HCT116 (cell line): ENCODE results near the gene NUDT5. TPM values are rescaled to one million over a fixed set of nuclear protein-coding genes. Genes with fewer than 3 reads are reported as not detected.

Experiments used
- ATAC-seq: fragments of 200-7000 bp; cut with Tn5 transposase; 2 replicates; pipeline ENCODE4 v1.9.1; 2020; ENCODE audit warnings: mild to moderate bottlenecking, moderate library complexity
- BruUV-seq: library from RNA; stranded (reverse); fragments of 400-500 nt; replicated peaks from 2 replicates; lab custom pipeline; 2021; lab: Mats Ljungman, UMichigan
- CTCF ChIA-PET: fragments of 300-600 bp; sonication (Branson Sonifier 250); formaldehyde crosslinking; loops from one replicate; lab custom pipeline; 2021; ENCODE audit warnings: antibody characterized with exemption; lab: Charles Lee
- POLR2A ChIA-PET: fragments of 300-600, 350-600 bp; sonication (Branson Sonifier 250); formaldehyde crosslinking; loops from one replicate; lab custom pipeline; 2021; ENCODE audit warnings: antibody characterized with exemption; lab: Charles Lee
- RAD21 ChIA-PET, 2 experiments: fragments of 300-600 bp; sonication (Branson Sonifier 250); formaldehyde crosslinking; loops; one replicate each; lab custom pipeline; 2023; ENCODE audit warnings: low total read pairs in 2 of 2; ENCODE audit not compliant: uncharacterized antibody in 2 of 2, unreplicated experiment in 2 of 2, low non-redundant PET in 1 of 2; lab: Charles Lee
- DNase-seq: peaks from one replicate; pipeline ENCODE4 v3.0.0-alpha.2; 2010; ENCODE audit warnings: low read depth, low spot score
- H2AFZ ChIP-seq: fragments of 200-600 bp; shearing (Covaris generic), sonication (generic); 2 replicates; pipeline ENCODE4 v1.6.1; 2017; ENCODE audit warnings: low read depth, mixed run types, mixed read lengths, antibody characterized with exemption, low read length; ENCODE audit not compliant: poor library complexity, severe bottlenecking
- H3K27ac ChIP-seq: 2 replicates; pipeline ENCODE4 v1.5.1; 2012; ENCODE audit warnings: low read depth, low read length
- H3K27me3 ChIP-seq: fragments of 200-600 bp; sonication (generic); 2 replicates; pipeline ENCODE4 v1.6.1; 2016; ENCODE audit warnings: mixed run types, low read length, mixed read lengths; ENCODE audit not compliant: insufficient read depth
- H3K36me3 ChIP-seq, 2 experiments: fragments of 200-500 bp in 1 of 2; fragments of 200-600 bp in 1 of 2; sonication (Bioruptor generic) in 1 of 2; sonication (generic) in 1 of 2; 2 replicates each; pipeline versions ENCODE4 v1.5.1 to v1.6.1; 2014 to 2016; ENCODE audit warnings: low read length in 2 of 2, inconsistent platforms in 1 of 2, mixed read lengths in 1 of 2, mixed run types in 1 of 2; ENCODE audit not compliant: insufficient read depth in 2 of 2, control insufficient read depth in 1 of 2
- H3K4me1 ChIP-seq, 2 experiments: fragments of 200-600 bp in 1 of 2; sonication (generic) in 1 of 2; 2 replicates each; pipeline versions ENCODE4 v1.5.1 to v1.6.1; 2012 to 2017; ENCODE audit warnings: low read length in 2 of 2, inconsistent platforms in 1 of 2, mild to moderate bottlenecking in 1 of 2, mixed read lengths in 1 of 2, mixed run types in 1 of 2, moderate library complexity in 1 of 2; ENCODE audit not compliant: insufficient read depth in 2 of 2, control insufficient read depth in 1 of 2
- H3K4me2 ChIP-seq: fragments of 200-600 bp; sonication (generic); 2 replicates; pipeline ENCODE4 v1.6.1; 2017; ENCODE audit warnings: mixed run types, low read length, mixed read lengths
- H3K4me3 ChIP-seq, 2 experiments: fragments of 200-600 bp in 1 of 2; sonication (generic) in 1 of 2; replicated peaks in 1 of 2; 2 replicates each; pipeline ENCODE4 v1.5.1; 2011 to 2016; ENCODE audit warnings: low read length in 2 of 2, control low read depth in 1 of 2, low read depth in 1 of 2, mild to moderate bottlenecking in 1 of 2, mixed read lengths in 1 of 2, mixed run types in 1 of 2
- H3K79me2 ChIP-seq: fragments of 200-600 bp; sonication (generic); 2 replicates; pipeline ENCODE4 v1.6.1; 2017; ENCODE audit warnings: mild to moderate bottlenecking, mixed run types, low read length, moderate library complexity, mixed read lengths; ENCODE audit not compliant: insufficient read depth
- H3K9ac ChIP-seq: fragments of 200-600 bp; sonication (generic); 2 replicates; pipeline ENCODE4 v1.6.1; 2016; ENCODE audit warnings: low read length, mixed read lengths
- H3K9me2 ChIP-seq: fragments of 200-600 bp; sonication (generic), shearing (Covaris generic); 2 replicates; pipeline ENCODE4 v1.6.1; 2017; ENCODE audit warnings: mixed run types, mild to moderate bottlenecking, moderate library complexity; ENCODE audit not compliant: insufficient read depth
- H3K9me3 ChIP-seq, 2 experiments: fragments of 200-500 bp in 1 of 2; fragments of 200-600 bp in 1 of 2; sonication (Bioruptor generic) in 1 of 2; sonication (generic) in 1 of 2; 2 replicates each; pipeline ENCODE4 v1.6.1; 2014 to 2017; ENCODE audit warnings: low read length in 2 of 2, mixed read lengths in 2 of 2, inconsistent platforms in 1 of 2, low read depth in 1 of 2, mild to moderate bottlenecking in 1 of 2, mixed run types in 1 of 2, moderate library complexity in 1 of 2; ENCODE audit not compliant: control insufficient read depth in 1 of 2, insufficient read depth in 1 of 2
- H4K20me1 ChIP-seq: fragments of 200-600 bp; sonication (generic), shearing (Covaris generic); 2 replicates; pipeline ENCODE4 v1.6.1; 2017; ENCODE audit warnings: mixed run types, mild to moderate bottlenecking, moderate library complexity; ENCODE audit not compliant: insufficient read depth
- ATF3 ChIP-seq: IDR thresholded peaks from 2 replicates; pipeline ENCODE4 v1.6.1; 2012
- CTCF ChIP-seq, 3 experiments: fragments of 200-600 bp in 1 of 3; sonication (generic) in 1 of 3; IDR thresholded peaks in 2 of 3; conservative IDR thresholded peaks in 1 of 3; 2 replicates each; pipeline ENCODE4 v1.5.1; 2012 to 2017; ENCODE audit warnings: low read depth in 2 of 3, low read length in 2 of 3, antibody characterized with exemption in 1 of 3, borderline replicate concordance in 1 of 3, control low read depth in 1 of 3, mild to moderate bottlenecking in 1 of 3, mixed read lengths in 1 of 3, mixed run types in 1 of 3, moderate library complexity in 1 of 3; ENCODE audit not compliant: insufficient read depth in 1 of 3
- MAX ChIP-seq: IDR thresholded peaks from 2 replicates; pipeline ENCODE4 v1.6.1; 2012
- POLR2A ChIP-seq: IDR thresholded peaks from 2 replicates; pipeline ENCODE4 v1.7.0; 2011; ENCODE audit warnings: borderline replicate concordance; ENCODE audit not compliant: insufficient read depth, insufficient read length; ENCODE audit errors: extremely low read depth
- SP1 ChIP-seq: IDR thresholded peaks from 2 replicates; pipeline ENCODE4 v1.6.1; 2012; ENCODE audit warnings: low read depth
- SRF ChIP-seq: IDR thresholded peaks from 2 replicates; pipeline ENCODE4 v1.6.1; 2012; ENCODE audit warnings: low read depth
- YY1 ChIP-seq: IDR thresholded peaks from 2 replicates; pipeline ENCODE4 v1.6.1; 2011; ENCODE audit warnings: low read length, low read depth, moderate library complexity, mild to moderate bottlenecking; ENCODE audit not compliant: insufficient replicate concordance; ENCODE audit errors: extremely low read depth
- ZBTB33 ChIP-seq: IDR thresholded peaks from 2 replicates; pipeline ENCODE4 v1.6.1; 2011; ENCODE audit warnings: mild to moderate bottlenecking, low read length, moderate library complexity; ENCODE audit not compliant: insufficient replicate concordance; ENCODE audit errors: extremely low read depth
- ZFX ChIP-seq: fragments of 450-650 bp; IDR thresholded peaks from 2 replicates; pipeline ENCODE4 v1.6.1; 2017
- ZNF274 ChIP-seq: fragments of 200-500 bp; sonication (Bioruptor generic); IDR thresholded peaks from 2 replicates; pipeline ENCODE4 v1.6.1; 2014; ENCODE audit warnings: mild to moderate bottlenecking, low read depth, low read length, inconsistent platforms
- intact Hi-C: fragments of 100-400 bp; cut with micrococcal nuclease; formaldehyde crosslinking; loops from 2 replicates; pipeline ENCODE4 v1.10.0; 2022
- total RNA-seq: library from RNA; stranded (reverse); gene quantifications from one replicate; pipeline ENCODE4 v1.2.1, GENCODE V29; 2021; ENCODE audit not compliant: unreplicated experiment

The NUDT5 gene
- total RNA-seq, 1 experiment from 2014 or later = 101 TPM

- BruUV-seq = no TSS peak
- Histone ChIP-seq H3K4me2 (no peak overlapping the region), H3K79me2 (peaks cover 82% of the 10 kb centered on the region), H3K4me1 (no peaks in the 10 kb centered on the region), H3K4me3 (no peak overlapping the region), H2AFZ (no peak overlapping the region)
- ChIA-PET CTCF (interaction anchor here (0.8 to 2.5 kb wide), 6 partner anchors 14 to 688 kb away, joined by 3 to 16 read pairs (median 3); no protein-coding TSS in a partner anchor), POLR2A (no interaction called here)
- intact Hi-C loops = loop anchor here (5.0 kb wide), 1 partner anchor 498 kb away; no protein-coding TSS in a partner anchor
- DNase-seq = no peak
- TF ChIP-seq CTCF (IDR thresholded peaks at IDR 0.05 in 2 of 3, conservative IDR thresholded peaks at IDR 0.05 in 1 of 3; ENCODE audit: borderline replicate concordance in 1 of 3, insufficient read depth in 1 of 3, low read depth in 2 of 3, low read length in 2 of 3) (no peak), YY1 (no peak), ATF3 (no peak), ZBTB33 (no peak), SP1 (no peak), SRF (no peak), POLR2A (no peak), ZNF274 (no peak), MAX (no peak), ZFX (no peak)
- TF ChIP-seq, all 23 proteins: peak for 0
- Histone ChIP-seq H3K36me3 (peaks cover 49 to 52% of the 10 kb centered on the region in 2 experiments; a peak in 3 of 4 replicates), H3K27ac (no peak overlapping the region), H3K9me3 (no peaks in the 10 kb centered on the region), H4K20me1 (0 out of 2 replicates have a peak, but pooled peaks cover 4% of the 10 kb centered on the region), H3K27me3 (no peaks in the 10 kb centered on the region), H3K9me2 (no peaks in the 10 kb centered on the region), H3K9ac (no peak overlapping the region)
- RAD21 ChIA-PET = no interaction called here
- no peak for ATAC-seq
Measured at GRCh38 chr10:12214093-12214492, 18.4 kb upstream of the NUDT5 start.
